Renal cortex interstitium (tissue), 11 donors: ENCODE results near the gene CGB2. TPM values are rescaled to one million over a fixed set of nuclear protein-coding genes. Genes with fewer than 3 reads are reported as not detected.
"Not testable (repeated sequence)": the region's sequence is repeated elsewhere in the genome, so short reads cannot be mapped to it uniquely, and the experiment has no call there.

ENCODE experiments used
- DNase-seq, 11 donors: peaks; one replicate each; pipeline ENCODE4 v3.0.0-alpha.2; 2013; ENCODE audit warnings: low read depth in 9 of 11, low spot score in 4 of 11; ENCODE audit errors: extremely low read depth in 1 of 11
- polyA plus RNA-seq, 3 donors: library from polyadenylated mRNA; unstranded; fragments of 120-200 nt; gene quantifications; one replicate each; pipeline ENCODE4 v1.2.1, GENCODE V29; 2013; ENCODE audit not compliant: insufficient read length in 3 of 3

Gene CGB2
- polyA plus RNA-seq, 3 donors = not detected

DNA sequence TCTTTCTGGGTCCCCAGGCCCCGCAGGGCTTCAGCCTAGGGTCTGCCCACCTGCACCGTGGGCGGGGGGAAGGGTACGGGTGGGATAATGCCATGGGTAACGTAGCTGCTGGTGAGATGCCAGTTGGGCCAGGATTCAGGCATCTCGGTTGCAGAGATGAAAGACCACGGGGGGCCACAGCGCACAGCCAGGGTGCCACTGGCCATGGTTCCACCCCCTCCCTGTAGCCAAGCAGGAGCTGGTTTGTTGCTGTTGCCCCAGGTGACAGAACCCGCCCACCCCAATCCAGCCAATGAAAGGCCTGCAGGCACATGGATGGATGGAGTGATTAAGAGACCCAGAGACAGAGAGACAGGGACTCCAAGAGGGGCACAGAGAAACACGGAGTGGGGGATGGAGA, 26.9 kb downstream of the CGB2 start:
- DNase-seq = no peak

DNA sequence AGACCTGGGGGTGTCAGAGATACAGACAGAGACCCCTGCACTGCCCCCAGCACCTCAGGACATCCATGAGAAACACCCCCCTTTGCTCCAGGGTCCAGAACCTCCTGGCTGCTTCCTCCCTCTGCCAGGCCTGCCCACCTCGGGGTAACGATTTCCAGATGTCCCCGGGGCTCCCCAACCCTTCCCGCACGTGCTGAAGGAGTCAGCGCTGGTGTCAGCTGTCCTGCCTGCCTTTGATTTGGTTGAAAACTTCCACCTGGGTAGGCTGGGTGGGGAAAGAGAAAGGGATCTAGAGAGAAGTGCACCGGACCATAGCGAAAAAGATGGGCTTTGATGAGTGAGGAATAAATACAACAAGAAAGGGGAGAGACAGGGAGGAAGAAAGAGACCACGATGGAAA, 27.4 kb downstream of the CGB2 start:
- DNase-seq = no peak

DNA sequence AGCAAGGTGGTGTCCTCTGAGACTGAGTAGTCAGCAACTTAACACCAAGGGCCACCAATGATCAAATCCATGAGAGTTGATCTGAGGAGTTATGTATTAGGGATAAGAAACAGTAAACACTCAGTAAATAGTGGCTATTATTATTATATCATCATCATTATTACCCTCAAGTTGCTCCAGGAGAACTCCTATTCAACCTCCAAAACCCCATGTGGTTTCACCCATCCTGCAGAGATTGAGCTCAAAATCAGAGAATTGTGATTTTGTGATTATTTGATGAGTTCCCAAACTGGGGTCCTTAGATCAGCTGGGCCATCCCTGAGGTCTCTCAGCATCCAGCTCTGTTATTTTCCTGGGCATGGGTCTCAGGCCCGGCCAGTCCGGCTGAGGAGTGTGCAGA, 29.3 kb downstream of the CGB2 start:
- DNase-seq = no peak

DNA sequence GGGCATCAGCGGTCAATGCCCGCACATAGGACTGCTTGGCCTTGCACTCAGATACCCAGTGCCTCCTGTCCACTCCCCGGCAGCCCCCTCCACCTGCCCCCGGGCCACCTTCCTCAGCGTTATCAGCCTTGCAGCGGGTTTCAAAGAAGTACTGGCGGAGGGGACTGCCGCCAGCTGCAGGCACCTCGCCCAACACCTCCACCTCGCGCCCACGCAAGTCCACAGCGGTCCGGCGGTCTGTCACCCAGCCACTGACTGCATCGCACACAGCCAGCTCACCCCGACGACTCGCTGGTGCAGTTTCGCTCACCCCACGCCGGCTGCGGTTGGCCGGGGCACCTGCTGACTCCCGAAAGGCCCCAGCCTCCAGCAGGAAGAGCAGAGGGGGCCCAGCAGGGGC, 29.8 kb downstream of the CGB2 start:
- no peak for DNase-seq

DNA sequence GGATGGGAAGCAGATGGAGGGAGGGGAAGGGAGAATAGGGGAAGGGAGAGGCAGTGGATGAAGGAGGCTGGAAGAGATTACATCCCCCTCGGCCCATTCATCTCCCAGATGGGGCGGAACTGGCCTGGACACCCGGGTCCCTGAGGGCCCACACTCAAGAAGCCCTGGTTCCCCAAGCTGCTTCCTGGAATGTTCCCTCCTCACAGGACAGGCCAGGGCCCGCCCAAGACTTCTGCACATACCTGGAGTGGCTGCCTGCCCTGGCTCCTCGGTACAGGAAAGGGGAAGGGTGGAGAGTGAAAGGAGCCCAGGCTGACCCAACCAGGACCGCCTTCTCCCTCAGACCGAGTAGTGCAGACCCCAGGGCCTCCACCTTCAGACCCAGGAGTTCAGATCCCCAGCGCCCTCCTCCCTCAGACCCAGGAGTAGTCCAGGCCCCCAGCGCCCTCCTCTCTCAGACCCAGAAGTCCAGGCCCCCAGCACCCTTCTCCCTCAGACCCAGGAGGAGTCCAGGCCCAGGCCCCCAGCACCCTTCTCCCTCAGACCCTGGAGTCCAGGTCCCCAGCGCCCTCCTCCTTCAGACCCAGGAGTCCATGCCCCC, 32.4 kb downstream of the CGB2 start:
- DNase-seq = no peak

DNA sequence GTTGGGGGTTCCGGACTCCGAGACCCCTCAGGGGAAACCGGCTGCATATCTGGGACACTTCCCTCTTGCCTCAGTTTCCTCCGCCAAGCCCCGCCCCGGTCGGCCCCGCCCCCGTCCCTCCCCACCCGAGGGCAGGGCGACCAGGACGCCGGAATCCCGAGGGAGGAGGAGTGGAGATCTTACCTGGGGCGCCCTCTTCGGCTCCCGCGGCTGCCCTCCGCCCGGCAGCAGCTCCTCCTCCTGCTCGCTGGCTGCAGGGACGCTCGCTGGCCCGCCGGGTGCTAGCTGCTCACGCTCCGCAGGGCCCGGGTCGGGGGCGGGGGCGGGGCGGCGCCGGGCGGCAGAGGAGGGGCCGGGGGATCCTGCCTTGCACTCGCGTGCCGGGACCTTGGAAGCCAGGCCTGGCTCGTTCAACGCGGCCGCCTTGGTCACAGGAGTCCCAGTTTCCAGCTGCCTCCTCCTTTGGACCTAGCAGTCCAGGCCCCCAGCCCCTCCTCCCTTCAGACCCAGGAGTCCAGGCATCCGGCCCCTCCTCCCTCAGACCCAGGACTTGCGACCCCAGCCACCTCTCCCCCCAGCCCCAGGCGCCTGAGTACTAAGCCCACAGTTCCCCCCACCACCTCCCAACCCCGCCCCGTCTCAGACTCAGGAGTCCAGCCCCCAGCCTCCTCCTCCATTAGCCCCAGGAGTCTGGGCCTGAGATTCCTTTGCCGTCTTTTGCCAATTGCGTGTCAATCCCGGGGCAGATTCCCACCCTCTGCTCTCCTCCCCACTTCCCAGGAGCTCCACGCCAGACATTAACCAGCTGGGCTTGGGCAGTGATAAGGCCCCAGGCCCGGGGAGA, 33.3 kb downstream of the CGB2 start, which contains the start of gene NTF4:
Gene NTF4 (minus strand): TSS at position 51 of the 844 bp plus-strand sequence. CDS start 2,821 bp downstream, outside the sequence.
- peak in 2 of 11 donors; percentile 54 to 60 for DNase-seq

DNA sequence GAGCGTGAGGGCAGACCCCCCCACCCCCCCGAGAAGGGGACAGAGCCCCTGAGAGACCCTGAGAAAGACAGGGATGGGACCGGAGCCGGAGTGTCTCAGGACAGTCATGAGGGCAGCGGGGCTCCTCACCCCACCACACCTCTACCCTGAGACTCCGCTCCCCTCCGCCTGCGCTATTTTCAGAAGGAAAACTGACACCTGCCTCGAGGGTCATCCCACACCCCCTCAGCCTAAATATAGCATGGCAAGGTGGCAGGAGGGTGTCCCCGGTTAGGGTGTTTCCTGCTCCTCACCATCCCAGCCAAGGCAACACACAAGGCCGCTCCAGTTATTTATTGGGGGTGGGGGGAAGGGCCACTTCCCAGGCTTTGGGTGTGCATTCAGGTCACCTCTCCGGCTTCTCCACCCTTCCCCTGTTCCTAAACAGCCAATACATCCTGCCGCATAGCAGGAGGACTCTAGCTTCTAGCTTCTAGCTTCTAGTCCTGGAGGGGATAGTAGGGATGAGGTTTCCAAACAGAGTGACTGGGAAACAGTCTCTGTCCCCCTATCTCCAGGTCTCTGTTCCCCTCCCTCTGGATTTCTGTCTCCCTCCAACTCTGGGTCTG, 34.3 kb downstream of the CGB2 start:
- DNase-seq = no peak

DNA sequence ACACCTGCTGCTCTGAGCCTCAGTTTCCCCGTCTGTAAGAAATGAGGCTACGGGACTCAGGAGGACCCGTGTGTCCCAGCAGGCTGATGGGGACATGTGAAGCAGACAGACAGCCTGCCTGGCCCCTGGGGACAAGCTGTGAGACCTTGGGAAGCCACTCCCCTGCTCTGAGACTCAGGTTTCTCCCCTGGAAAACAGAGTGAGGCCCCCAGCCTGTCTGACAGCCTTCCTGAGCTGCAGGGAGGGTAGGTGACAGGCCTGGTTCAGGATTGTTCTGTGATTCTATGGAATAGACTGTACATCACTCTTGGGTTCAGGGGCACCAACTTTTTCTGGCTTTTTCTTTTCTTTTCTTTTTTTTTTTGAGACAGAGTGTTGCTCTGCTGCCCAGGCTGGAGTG, 35.9 kb downstream of the CGB2 start:
- DNase-seq = no peak

DNA sequence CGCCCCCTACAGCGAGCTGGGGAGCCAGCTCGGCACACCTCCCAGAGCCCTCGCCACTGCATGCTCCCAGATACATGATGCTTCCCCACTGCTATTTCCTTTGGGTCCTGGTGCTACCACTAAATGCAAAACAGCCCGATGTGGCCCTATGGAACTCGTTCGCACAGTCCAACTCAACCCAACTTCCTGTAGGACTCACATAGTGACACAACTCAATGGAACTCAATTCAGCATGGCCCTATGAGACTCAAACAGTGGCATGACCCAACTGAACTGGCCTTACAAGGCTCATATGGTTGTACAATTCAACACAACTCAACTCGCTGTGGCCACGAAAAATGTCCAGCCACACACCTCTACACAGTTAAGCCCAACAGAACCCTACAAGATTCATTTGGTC, 37.3 kb downstream of the CGB2 start:
- DNase-seq = no peak

DNA sequence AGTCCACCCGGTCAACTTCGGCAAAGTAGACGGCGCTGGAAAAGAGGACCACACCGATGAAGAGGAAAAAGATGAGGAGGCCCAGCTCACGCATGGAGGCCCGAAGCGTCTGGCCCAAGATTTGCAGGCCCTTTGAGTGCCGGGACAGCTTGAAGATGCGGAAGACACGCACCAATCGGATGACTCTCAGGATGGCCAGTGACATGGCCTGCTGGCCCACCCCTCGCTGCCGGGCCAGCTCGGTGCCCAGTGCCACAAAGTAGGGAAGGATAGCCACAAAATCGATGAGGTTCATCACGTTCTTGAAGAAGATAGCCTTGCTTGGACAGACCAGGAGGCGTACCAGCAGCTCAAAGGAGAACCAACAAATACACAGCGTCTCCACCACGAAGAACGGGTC, 38.7 kb downstream of the CGB2 start:
- DNase-seq = no peak

DNA sequence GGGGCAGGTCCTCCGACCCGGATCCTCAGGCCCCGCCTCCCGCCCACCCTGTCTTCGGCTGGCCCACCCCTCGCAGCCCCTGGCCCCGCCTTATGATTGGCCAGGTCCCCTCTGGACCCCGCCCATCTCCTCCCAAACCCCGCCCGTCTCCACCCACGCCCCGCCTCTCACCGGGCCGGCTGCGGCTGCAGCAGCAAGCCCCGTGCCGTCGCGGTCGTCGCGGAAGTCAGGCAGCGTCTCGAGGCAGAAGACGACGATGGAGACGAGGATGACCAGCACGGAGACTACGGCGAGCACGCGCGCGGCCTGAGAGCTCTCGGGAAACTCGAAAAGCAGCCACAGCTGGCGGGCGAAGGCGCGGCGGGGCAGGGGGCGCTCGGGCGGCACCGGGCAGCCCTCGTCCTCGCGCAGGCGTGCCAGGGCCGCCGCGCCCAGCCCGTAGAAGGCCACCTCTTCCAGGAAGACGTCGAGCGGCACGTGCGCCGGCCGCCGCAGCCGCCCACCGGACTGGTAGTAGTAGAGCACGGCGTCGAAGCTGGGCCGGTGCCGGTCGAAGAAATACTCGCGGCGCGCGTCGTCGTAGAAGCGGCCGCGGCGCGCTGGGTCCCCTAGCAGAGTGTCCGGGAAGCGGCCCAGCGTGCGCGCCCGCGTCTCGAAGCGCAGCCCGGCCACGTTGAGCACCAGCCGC, 40.3 kb downstream of the CGB2 start:
- DNase-seq = no peak

DNA sequence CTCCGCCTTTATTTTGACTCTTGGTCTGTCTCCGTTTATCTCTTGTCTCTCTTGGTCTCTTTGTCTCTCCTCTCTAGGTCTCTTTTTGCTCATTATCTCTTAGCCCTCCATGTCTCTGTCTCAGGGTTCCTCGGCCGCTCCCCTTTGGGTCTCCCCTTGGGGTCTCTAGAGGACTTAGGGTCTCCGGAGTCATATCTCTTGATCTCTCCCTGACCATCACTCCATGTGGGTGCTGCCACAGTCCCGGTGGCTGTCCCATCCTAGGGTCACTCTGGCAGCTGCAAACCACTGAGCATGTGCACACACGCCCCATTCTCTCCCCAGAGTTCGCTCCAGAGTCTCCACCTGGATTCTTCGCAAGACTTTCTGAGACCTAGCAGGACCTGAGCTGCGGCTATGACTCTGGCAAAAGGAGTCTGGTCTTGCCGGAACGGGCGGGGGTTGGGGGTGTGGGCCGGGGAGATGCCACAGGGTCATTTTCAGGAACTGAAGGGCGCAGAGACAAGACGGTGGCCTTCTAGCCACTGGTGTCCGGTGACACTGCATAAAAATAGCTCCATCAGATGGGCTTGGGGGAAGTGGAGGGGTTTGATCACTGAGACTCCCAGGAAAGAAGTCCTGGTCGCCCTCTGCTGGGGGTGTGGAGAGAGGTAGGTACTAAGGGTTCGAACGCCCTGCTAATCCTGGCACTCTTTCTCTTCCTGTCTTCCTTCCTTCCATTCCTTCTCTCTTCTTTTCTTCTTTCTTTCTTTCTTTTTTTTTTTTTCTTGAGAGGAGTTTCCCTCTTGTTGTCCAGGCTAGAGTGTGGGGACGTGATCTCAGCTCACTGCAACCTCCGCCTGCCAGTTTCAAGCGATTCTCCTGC, 42.1 kb downstream of the CGB2 start:
- DNase-seq = no peak

DNA sequence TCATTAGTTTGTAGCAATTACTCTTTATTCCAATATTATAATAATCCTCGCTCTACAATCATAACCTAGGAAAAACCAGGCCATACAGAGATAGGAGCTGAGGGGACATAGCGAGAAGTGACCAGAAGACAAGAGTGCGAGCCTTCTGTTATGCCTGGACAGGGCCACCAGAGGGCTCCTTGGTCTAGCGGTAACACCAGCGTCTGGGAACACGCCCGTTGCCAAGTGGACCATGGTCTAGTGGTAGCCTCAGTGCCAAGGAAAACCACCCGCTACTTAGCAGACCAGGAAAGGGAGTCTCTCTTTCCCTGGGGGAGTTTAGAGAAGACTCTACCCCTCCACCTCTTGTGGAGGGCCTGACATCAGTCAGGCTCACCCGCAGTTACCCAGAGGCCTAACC, 43.2 kb downstream of the CGB2 start:
- not testable (repeated sequence) for DNase-seq

DNA sequence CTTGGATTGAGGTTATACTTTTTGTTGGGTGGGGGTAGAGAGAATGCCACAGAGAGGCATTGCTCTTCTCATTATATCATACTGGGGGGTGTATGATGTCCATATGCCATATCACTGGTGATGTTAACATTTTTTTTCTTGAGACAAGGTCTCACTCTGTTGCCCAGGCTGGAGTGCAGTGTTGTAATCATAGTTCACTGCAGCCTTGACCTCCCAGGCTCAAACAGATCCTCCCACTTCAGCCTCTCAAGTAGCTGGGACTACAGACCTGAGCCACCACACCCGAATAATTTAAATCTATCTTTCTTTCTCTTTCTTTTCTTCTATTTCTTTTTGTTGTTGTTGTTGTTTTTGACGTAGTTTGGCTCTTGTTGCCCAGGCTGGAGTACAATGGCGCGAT, 48.7 kb downstream of the CGB2 start:
- DNase-seq = no peak

DNA sequence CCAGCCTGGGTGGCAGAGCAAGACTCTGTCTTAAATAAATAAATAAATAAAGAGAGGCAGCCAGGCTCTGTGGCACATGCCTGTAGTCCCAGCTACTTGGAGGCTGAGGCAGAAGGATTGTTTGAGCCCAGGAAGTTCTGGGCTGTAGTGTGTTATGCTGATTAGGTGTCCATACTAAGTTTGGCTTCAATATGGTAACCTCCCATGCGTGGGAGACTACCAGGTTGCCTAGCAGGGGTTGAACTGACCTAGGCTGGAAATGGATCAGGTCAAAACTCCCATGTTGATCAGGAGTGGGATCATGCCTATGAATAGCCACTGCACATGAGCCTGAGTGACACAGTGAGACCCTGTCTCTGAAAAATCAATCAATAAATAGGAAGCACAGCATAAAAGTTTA, 49.6 kb downstream of the CGB2 start:
- DNase-seq = no peak
